WTC11 (cell line): ENCODE data around the gene GUCA1A. TPM values are rescaled to one million over a fixed set of nuclear protein-coding genes. Genes with fewer than 3 reads are reported as not detected.
"Not testable (repeated sequence)": the region's sequence is repeated elsewhere in the genome, so short reads cannot be mapped to it uniquely, and the experiment has no call there.

Source experiments
- ATAC-seq: fragments of 200-7000 bp; cut with Tn5 transposase; 2 replicates; pipeline ENCODE4 v1.10.0; 2021; ENCODE audit warnings: mild to moderate bottlenecking, moderate library complexity
- CTCF ChIA-PET: fragments of 300-600 bp; sonication (Branson Sonifier 250); formaldehyde crosslinking; loops from one replicate; lab custom pipeline; 2021; ENCODE audit warnings: antibody characterized with exemption; lab: Charles Lee
- POLR2A ChIA-PET: fragments of 350-600 bp; sonication (Branson Sonifier 250); formaldehyde crosslinking; loops from one replicate; lab custom pipeline; 2021; ENCODE audit warnings: antibody characterized with exemption; lab: Charles Lee
- DNase-seq: peaks from one replicate; pipeline ENCODE4 v3.0.0; 2021; ENCODE audit warnings: low spot score
- H3K27ac Mint-ChIP-seq: 2 replicates; pipeline ENCODE4 v1.8.0; 2021; ENCODE audit warnings: mixed read lengths
- H3K27me3 Mint-ChIP-seq: 2 replicates; pipeline ENCODE4 v1.8.0; 2021; ENCODE audit warnings: low read depth, mild to moderate bottlenecking, moderate library complexity, mixed read lengths
- H3K36me3 Mint-ChIP-seq: 2 replicates; pipeline ENCODE4 v1.8.0; 2021; ENCODE audit warnings: mixed read lengths
- H3K4me1 Mint-ChIP-seq: 2 replicates; pipeline ENCODE4 v1.8.0; 2022; ENCODE audit warnings: mixed read lengths
- H3K4me3 Mint-ChIP-seq: 2 replicates; pipeline ENCODE4 v1.8.0; 2021; ENCODE audit warnings: mild to moderate bottlenecking, moderate library complexity, mixed read lengths
- H3K9me3 Mint-ChIP-seq: 2 replicates; pipeline ENCODE4 v1.8.0; 2021; ENCODE audit warnings: mixed read lengths
- ATF3 ChIP-seq: sonication (generic); formaldehyde crosslinking; conservative IDR thresholded peaks from 2 replicates; pipeline ENCODE4 v1.8.1; 2022; ENCODE audit warnings: mild to moderate bottlenecking, missing genetic modification reagents
- CREM ChIP-seq: sonication (generic); formaldehyde crosslinking; IDR thresholded peaks from 2 replicates; pipeline ENCODE4 v1.8.1; 2022; ENCODE audit warnings: mild to moderate bottlenecking, missing genetic modification reagents, moderate library complexity
- CTCF ChIP-seq: fragments of 200-600 bp; IDR thresholded peaks from 2 replicates; pipeline ENCODE4 v1.8.0; 2022; ENCODE audit warnings: antibody characterized with exemption
- ELF4 ChIP-seq: sonication (generic); formaldehyde crosslinking; IDR thresholded peaks from 2 replicates; pipeline ENCODE4 v1.8.1; 2022; ENCODE audit warnings: low read depth, mild to moderate bottlenecking, moderate library complexity, missing genetic modification reagents
- GABPB1 ChIP-seq: sonication (generic); formaldehyde crosslinking; IDR thresholded peaks from 2 replicates; pipeline ENCODE4 v1.8.1; 2023; ENCODE audit warnings: mild to moderate bottlenecking, missing genetic modification reagents
- HMGA2 ChIP-seq: fragments of 250-450 bp; sonication (Bioruptor Pico); IDR thresholded peaks from 2 replicates; pipeline ENCODE4 v1.4.0; 2021; ENCODE audit warnings: mild to moderate bottlenecking, moderate library complexity
- NR3C1 ChIP-seq: sonication (generic); formaldehyde crosslinking; conservative IDR thresholded peaks from 2 replicates; pipeline ENCODE4 v1.8.1; 2023; ENCODE audit warnings: low read depth, mild to moderate bottlenecking, missing genetic modification reagents
- PRRX2 ChIP-seq: fragments of 250-450 bp; sonication (Bioruptor Pico); IDR thresholded peaks from 2 replicates; pipeline ENCODE4 v1.8.0; 2021; ENCODE audit warnings: mild to moderate bottlenecking
- TEAD1 ChIP-seq: sonication (generic); formaldehyde crosslinking; IDR thresholded peaks from 2 replicates; pipeline ENCODE4 v1.8.0; 2022; ENCODE audit warnings: mild to moderate bottlenecking, missing genetic modification reagents
- ZNF121 ChIP-seq: sonication (generic); formaldehyde crosslinking; IDR thresholded peaks from 2 replicates; pipeline ENCODE4 v1.8.0; 2023; ENCODE audit warnings: missing genetic modification reagents
- ZNF138 ChIP-seq: sonication (generic); formaldehyde crosslinking; conservative IDR thresholded peaks from 2 replicates; pipeline ENCODE4 v1.8.1; 2022; ENCODE audit warnings: mild to moderate bottlenecking, moderate library complexity, missing genetic modification reagents
- ZNF317 ChIP-seq: sonication (generic); formaldehyde crosslinking; IDR thresholded peaks from 2 replicates; pipeline ENCODE4 v1.8.1; 2023; ENCODE audit warnings: low read depth, mild to moderate bottlenecking, moderate library complexity, missing genetic modification reagents, borderline replicate concordance
- ZNF512 ChIP-seq: sonication (generic); formaldehyde crosslinking; IDR thresholded peaks from 2 replicates; pipeline ENCODE4 v1.8.1; 2022; ENCODE audit warnings: missing genetic modification reagents, borderline replicate concordance
- total RNA-seq: library from RNA; stranded (reverse); gene quantifications from 3 replicates; pipeline ENCODE4 v1.2.3, GENCODE V29; 2021

Gene GUCA1A
- total RNA-seq, 1 experiment from 2014 or later: 10.9 TPM

- TF ChIP-seq CTCF: peak; percentile 96
These were observed 6.6 kb upstream of the GUCA1A start (continued) for GRCh38 chr6:42166444-42167141.

- ChIA-PET CTCF (interaction anchor here (0.6 to 2.8 kb wide), 10 partner anchors 9 to 82 kb away, joined by 3 to 22 read pairs (median 4); partner anchors contain the start of gene MRPS10), POLR2A (interaction anchor here (0.5 kb wide), 2 partner anchors 50 to 361 kb away, joined by 4 read pairs; no protein-coding TSS in a partner anchor)
- DNase-seq (no peak), ATAC-seq (no peak)
- TF ChIP-seq ELF4 (CRISPR knock-in tag): no peak
- TF ChIP-seq CREM: no peak
- Mint-ChIP-seq H3K36me3 (no peaks in the 10 kb centered on the region), H3K4me1 (peaks cover 28% of the 10 kb centered on the region), H3K27me3 (peaks cover 13% of the 10 kb centered on the region), H3K9me3 (peaks cover 4% of the 10 kb centered on the region), H3K27ac (no peak overlapping the region), H3K4me3 (no peak overlapping the region)
These were observed 4.5 kb upstream of the GUCA1A start for GRCh38 chr6:42168650-42169049.

GRCh38 chr6:42169780-42170179 is 3.4 kb upstream of the GUCA1A start:
- DNase-seq, H3K4me3 Mint-ChIP-seq, POLR2A ChIA-PET, H3K9me3 Mint-ChIP-seq, ATAC-seq, H3K36me3 Mint-ChIP-seq, H3K27ac Mint-ChIP-seq: not testable (repeated sequence)
- Mint-ChIP-seq H3K4me1 (peaks cover 20% of the 10 kb centered on the region), H3K27me3 (peaks cover 11% of the 10 kb centered on the region)
- peak; percentile 65 for TF ChIP-seq HMGA2 (CRISPR knock-in tag)
- CTCF ChIA-PET: interaction anchor here (1.1 to 3.7 kb wide), 3 partner anchors 46 to 76 kb away, joined by 4 to 22 read pairs (median 14); partner anchors contain the start of gene MRPS10

GRCh38 chr6:42171813-42172581 is 1.2 kb upstream of the GUCA1A start:
- H3K9me3 Mint-ChIP-seq: peaks cover 4% of the 10 kb centered on the region
- TF ChIP-seq ZNF138 (no peak), TEAD1 (CRISPR knock-in tag) (no peak), PRRX2 (CRISPR knock-in tag) (no peak), ZNF121 (CRISPR knock-in tag) (no peak), NR3C1 (CRISPR knock-in tag) (no peak), ZNF512 (no peak), ATF3 (CRISPR knock-in tag) (no peak)
- no peaks in the 10 kb centered on the region for H3K36me3 Mint-ChIP-seq
- CTCF ChIA-PET: interaction anchor here (0.6 to 3.7 kb wide), 5 partner anchors 25 to 87 kb away, joined by 3 to 14 read pairs (median 3); no protein-coding TSS in a partner anchor
- DNase-seq (no peak), ATAC-seq (no peak)
- POLR2A ChIA-PET: no interaction called here
- peaks cover 17% of the 10 kb centered on the region for H3K4me1 Mint-ChIP-seq
- H3K27me3 Mint-ChIP-seq: peaks cover 10% of the 10 kb centered on the region
- H3K4me3 Mint-ChIP-seq: no peak overlapping the region
- no peak overlapping the region for H3K27ac Mint-ChIP-seq

GRCh38 chr6:42175860-42176259 is 2.7 kb downstream of the GUCA1A start:
- Mint-ChIP-seq H3K4me3 (no peak overlapping the region), H3K27me3 (peaks cover 5% of the 10 kb centered on the region), H3K4me1 (peaks cover 44% of the 10 kb centered on the region), H3K36me3 (no peaks in the 10 kb centered on the region), H3K9me3 (no peaks in the 10 kb centered on the region), H3K27ac (peak overlapping the region; percentile 8; the same call in 1 of the 2 replicates)
- POLR2A ChIA-PET: interaction anchor here (0.6 kb wide), 1 partner anchor 535 kb away, joined by 4 read pairs; no protein-coding TSS in a partner anchor
- TF ChIP-seq GABPB1 (no peak), CTCF (0 out of 2 replicates have a peak, but pooled peaks have one; percentile 16), ZNF317 (0 out of 2 replicates have a peak, but pooled peaks have one; percentile 22)
- ATAC-seq: peak; percentile 6; the same call in 1 of the 2 replicates
- DNase-seq: peak; percentile 42
- CTCF ChIA-PET: interaction anchor here (0.7 to 3.6 kb wide), 22 partner anchors 8 to 123 kb away, joined by 3 to 20 read pairs (median 4); partner anchors contain the start of gene C6orf132
